ENCODE measurements around the gene GARIN5A. TPM values are rescaled to one million over a fixed set of nuclear protein-coding genes. Genes with fewer than 3 reads are reported as not detected.

Gene GARIN5A
- total RNA-seq, 2 donors from 2014 or later, result 1.0 TPM; not detected in 1

DNA sequence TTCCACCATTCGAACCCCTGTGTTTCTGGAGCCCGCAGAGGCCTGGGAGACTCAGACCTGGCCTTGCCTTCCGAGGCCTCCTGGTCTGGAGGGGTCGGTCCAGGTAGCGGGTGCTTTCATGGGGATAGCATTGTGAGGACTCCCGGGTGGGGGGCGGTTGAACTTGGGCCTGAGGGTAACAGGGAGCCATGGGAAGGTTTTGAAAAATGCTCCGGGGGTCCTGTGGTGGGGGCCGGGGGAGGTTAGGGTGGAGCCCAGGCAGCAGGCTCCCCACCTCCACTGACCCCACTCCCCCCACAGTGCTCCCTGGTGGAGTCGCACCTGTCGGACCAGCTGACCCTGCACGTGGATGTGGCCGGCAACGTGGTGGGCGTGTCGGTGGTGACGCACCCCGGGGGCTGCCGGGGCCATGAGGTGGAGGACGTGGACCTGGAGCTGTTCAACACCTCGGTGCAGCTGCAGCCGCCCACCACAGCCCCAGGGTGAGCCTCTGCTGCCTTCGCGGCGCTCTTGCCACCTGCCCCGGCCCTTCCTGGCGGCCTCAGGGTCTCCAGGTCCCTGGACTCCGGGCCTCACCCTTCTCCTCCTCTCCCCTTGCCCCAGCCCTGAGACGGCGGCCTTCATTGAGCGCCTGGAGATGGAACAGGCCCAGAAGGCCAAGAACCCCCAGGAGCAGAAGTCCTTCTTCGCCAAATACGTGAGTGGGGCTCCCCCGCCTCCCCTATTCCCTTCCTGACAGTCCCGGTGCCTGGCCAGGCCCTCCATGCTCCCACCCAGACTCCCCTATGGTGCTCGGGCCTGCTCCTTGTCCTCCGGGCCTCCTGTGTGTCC, 3.8 kb upstream of the GARIN5A start:
- no peak overlapping the region for H3K4me3 ChIP-seq
- intact Hi-C loops (cut with DNase I), result no loop called here
- no peaks in the 10 kb centered on the region for H3K9me3 ChIP-seq
- H3K4me1 ChIP-seq, result peaks cover 21% of the 10 kb centered on the region
- ATAC-seq, result no peak
- no peak for DNase-seq
- 87 to 94% methylated on average over 10 to 19 of the region's 37 CpGs for WGBS, 2 donors
- TF ChIP-seq POLR2A (IDR thresholded peaks at IDR 0.05), result no peak
- TF ChIP-seq, protein P1, sequence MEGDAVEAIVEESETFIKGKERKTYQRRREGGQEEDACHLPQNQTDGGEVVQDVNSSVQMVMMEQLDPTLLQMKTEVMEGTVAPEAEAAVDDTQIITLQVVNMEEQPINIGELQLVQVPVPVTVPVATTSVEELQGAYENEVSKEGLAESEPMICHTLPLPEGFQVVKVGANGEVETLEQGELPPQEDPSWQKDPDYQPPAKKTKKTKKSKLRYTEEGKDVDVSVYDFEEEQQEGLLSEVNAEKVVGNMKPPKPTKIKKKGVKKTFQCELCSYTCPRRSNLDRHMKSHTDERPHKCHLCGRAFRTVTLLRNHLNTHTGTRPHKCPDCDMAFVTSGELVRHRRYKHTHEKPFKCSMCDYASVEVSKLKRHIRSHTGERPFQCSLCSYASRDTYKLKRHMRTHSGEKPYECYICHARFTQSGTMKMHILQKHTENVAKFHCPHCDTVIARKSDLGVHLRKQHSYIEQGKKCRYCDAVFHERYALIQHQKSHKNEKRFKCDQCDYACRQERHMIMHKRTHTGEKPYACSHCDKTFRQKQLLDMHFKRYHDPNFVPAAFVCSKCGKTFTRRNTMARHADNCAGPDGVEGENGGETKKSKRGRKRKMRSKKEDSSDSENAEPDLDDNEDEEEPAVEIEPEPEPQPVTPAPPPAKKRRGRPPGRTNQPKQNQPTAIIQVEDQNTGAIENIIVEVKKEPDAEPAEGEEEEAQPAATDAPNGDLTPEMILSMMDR (IDR thresholded peaks at IDR 0.05), result no peak
- no peaks in the 10 kb centered on the region for H3K27me3 ChIP-seq
- H3K27ac ChIP-seq, result no peak overlapping the region
- H3K36me3 ChIP-seq (replicated peaks in 1 of 2; ENCODE audit: insufficient read depth in 1 of 2, low read depth in 2 of 2), result peaks cover 10 to 23% of the 10 kb centered on the region in 2 donors

DNA sequence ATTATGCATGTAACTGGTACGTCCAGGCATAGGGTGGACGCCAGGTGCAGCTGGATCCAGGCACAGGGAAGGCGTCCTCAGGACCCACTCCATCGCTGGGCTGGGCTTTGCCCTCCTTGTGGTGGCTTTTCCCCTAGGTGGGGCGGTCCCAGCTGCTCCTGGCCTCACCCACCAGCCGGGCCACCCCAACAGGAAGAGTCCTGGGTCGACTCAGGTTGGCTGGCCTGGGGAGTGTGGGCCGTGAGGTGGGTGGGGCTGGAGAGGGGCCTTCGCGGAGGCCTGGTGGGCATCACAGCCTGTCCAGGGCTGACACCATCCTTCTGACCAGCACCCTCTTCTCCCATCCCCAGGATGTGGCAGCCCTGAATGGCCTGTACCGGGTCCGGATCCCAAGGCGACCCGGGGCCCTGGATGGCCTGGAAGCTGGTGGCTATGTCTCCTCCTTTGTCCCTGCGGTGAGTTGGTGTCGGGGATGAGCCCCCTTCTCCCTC, 3.2 kb upstream of the GARIN5A start:
- intact Hi-C loops (cut with DNase I), result no loop called here
- TF ChIP-seq POLR2A (IDR thresholded peaks at IDR 0.05), result no peak
- TF ChIP-seq, protein P1 (IDR thresholded peaks at IDR 0.05), result no peak
- no peaks in the 10 kb centered on the region for H3K27me3 ChIP-seq
- peaks cover 10 to 23% of the 10 kb centered on the region in 2 donors for H3K36me3 ChIP-seq (replicated peaks in 1 of 2; ENCODE audit: insufficient read depth in 1 of 2, low read depth in 2 of 2)
- no peak for ATAC-seq
- no peak overlapping the region for H3K27ac ChIP-seq
- DNase-seq, result no peak
- no peaks in the 10 kb centered on the region for H3K9me3 ChIP-seq
- no peak overlapping the region for H3K4me3 ChIP-seq
- H3K4me1 ChIP-seq, result peaks cover 21% of the 10 kb centered on the region
- 89 to 95% methylated on average over 6 to 15 of the region's 16 CpGs for WGBS, 2 donors

DNA sequence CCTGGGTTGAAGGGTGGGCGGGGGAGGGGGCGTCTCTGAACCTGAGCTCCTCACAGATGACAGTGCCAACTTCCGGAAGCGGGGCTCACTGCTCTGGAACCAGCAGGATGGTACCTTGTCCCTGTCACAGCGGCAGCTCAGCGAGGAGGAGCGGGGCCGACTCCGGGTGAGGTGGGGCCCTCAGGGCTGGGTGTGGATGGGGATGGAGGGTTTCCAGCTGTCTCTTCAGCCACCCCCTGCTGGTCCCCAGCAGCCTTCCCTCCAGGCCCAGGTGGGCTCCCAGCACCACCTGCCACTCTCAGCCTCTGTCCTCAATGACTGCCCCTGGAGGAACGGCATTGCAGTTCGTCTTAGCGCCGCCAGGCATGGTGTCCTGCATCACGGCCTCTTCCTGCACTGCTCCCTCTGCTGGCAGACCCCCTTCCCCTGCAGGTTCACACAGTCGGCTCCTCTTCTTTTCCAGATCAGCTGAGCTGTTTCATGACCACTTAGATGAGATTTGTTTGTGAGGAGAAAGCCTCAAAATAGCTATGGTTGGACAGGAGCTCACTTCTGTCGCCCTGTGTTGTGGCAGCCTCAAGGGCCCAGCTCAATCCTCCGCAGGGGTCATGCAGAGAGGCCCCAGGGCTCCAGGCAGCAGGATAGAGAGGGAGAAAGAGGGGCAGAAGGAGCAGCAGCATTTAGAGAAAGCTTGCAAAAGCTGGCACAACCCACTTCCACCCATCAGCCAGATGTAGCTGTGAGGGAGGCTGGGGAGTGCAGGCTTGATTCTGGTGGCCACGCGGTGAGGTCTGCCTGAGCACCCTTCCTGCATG, 2.5 kb upstream of the GARIN5A start:
- Histone ChIP-seq H3K4me3 (no peak overlapping the region), H3K9me3 (no peaks in the 10 kb centered on the region), H3K36me3 (replicated peaks in 1 of 2; ENCODE audit: insufficient read depth in 1 of 2, low read depth in 2 of 2) (peaks cover 10 to 23% of the 10 kb centered on the region in 2 donors), H3K4me1 (peaks cover 21% of the 10 kb centered on the region), H3K27ac (no peak overlapping the region), H3K27me3 (no peaks in the 10 kb centered on the region)
- TF ChIP-seq, protein P1 (IDR thresholded peaks at IDR 0.05), result no peak
- TF ChIP-seq POLR2A (IDR thresholded peaks at IDR 0.05), result no peak
- ATAC-seq (no peak), DNase-seq (no peak)
- WGBS, 2 donors, result 90 to 98% methylated on average over 10 to 19 of the region's 19 CpGs
- intact Hi-C loops (cut with DNase I), result no loop called here

DNA sequence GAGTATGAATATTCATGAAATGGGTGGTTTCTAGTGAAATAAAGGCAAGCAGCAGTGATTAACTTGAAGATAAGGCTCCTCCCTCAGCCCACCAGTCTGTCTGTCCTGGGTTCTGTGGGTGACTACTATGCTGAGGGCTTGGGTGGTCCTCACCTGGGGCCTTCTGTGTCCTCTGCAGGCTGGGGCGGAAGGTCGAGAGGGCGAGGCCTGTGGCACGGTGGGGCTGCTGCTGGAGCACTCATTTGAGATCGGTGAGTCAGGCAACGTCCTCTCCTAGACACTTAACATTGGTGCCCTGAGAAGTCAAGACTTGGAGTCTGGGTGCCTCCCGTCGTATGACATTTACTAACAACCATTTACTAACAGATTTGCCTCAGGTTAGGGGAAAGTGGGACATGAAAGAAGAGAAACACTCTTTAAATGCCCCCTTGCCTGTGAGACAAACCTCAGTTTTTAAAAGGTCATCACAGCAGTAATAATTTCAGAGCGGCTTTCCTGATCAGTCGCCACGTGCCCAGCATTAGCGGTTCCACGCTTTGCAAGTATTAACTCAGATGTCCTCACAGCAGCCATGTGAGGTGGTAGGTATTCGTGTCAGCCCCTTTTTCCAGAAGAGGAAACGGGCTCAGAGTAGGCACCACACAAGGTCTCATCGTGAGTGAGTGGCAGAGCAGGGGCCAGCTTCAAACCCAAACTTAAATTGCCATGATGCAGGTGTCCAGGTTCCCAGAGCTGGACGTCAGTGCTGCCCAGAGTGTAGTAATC, 1.3 kb upstream of the GARIN5A start:
- no peak for DNase-seq

More for the DNA sequence above, 1.3 kb upstream of the GARIN5A start:
- intact Hi-C loops (cut with DNase I), result no loop called here
- Histone ChIP-seq H3K9me3 (no peaks in the 10 kb centered on the region), H3K27me3 (no peaks in the 10 kb centered on the region), H3K27ac (no peak overlapping the region), H3K4me1 (peaks cover 21% of the 10 kb centered on the region), H3K36me3 (replicated peaks in 1 of 2; ENCODE audit: insufficient read depth in 1 of 2, low read depth in 2 of 2) (peaks cover 10 to 20% of the 10 kb centered on the region in 2 donors), H3K4me3 (no peak overlapping the region)
- WGBS, 2 donors, result 88 to 93% methylated on average over 13 to 17 of the region's 17 CpGs
- ATAC-seq, result no peak
- TF ChIP-seq, protein P1 (IDR thresholded peaks at IDR 0.05), result no peak
- no peak for TF ChIP-seq POLR2A (IDR thresholded peaks at IDR 0.05)
